Parietal lobe (tissue), 1 donor: ENCODE data around the gene SSUH2. TPM values are rescaled to one million over a fixed set of nuclear protein-coding genes. Genes with fewer than 3 reads are reported as not detected.

Experiments
- total RNA-seq: library from RNA; depleted of rRNA; stranded (reverse); fragments of >200 nt; gene quantifications from one replicate; pipeline ENCODE4 v1.2.3, GENCODE V29; 2014

Gene SSUH2, protein sequence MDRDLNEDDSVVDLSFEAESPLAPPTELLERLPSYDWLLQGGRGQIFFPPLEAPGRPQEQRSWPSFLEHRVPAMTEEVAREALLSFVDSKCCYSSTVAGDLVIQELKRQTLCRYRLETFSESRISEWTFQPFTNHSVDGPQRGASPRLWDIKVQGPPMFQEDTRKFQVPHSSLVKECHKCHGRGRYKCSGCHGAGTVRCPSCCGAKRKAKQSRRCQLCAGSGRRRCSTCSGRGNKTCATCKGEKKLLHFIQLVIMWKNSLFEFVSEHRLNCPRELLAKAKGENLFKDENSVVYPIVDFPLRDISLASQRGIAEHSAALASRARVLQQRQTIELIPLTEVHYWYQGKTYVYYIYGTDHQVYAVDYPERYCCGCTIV
- total RNA-seq: 1.3 TPM

DNA sequence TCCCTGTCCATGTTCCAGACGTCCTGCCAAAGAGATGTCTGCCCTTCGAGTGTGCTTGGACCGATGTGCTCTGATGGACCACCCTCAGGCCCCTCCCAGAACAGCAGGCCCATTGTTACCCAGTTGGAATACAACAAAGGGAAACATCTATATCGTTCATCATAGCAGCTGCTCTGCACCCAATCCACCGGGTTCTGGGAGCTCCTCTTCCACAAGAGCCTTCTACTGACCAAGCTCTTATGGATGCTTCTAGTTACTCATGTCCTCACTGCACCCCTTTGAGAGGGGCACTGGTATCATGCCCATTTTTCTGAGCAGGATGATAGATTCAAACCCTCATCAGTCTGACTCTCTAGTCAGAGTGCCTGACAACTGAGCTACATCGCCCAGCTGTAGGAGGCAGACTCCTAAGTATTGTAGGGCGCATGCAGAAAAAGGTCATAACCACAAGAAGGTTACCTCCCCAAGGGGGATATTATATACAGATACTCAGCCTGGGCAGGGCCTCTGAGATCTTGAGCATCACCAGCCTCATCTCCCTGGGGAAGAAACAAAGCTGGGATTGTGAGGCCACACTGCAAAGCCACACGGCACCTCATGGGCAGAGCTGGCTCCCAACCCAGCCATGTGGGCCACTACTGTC, at the start of gene SSUH2:
SSUH2 (minus strand) TSS at position 51 of the 643 bp plus-strand sequence; CDS start at position 11, 40 bp downstream.

Other genes with a start within 250 kb of the SSUH2 start
- gene LMCD1, start 143.0 kb downstream of the SSUH2 start, total RNA-seq: 1.9 TPM
- not detected for gene CAV3, start 89.0 kb upstream of the SSUH2 start, total RNA-seq
- 2.5 TPM for gene OXTR, start 124.8 kb upstream of the SSUH2 start, total RNA-seq